Measurements from ENCODE around the gene COL19A1. TPM values are rescaled to one million over a fixed set of nuclear protein-coding genes. Genes with fewer than 3 reads are reported as not detected.
"Not testable (repeated sequence)": the region's sequence is repeated elsewhere in the genome, so short reads cannot be mapped to it uniquely, and the experiment has no call there.

The COL19A1 gene
- total RNA-seq, 3 donors from 2014 or later, result 0.15 to 0.66 TPM; not detected in 1

GRCh38 chr6:69914015-69914485, 47.7 kb downstream of the COL19A1 start:
- H3K9me3 ChIP-seq, result no peaks in the 10 kb centered on the region
- TF ChIP-seq POLR2A (IDR thresholded peaks at IDR 0.05) (no peak), POLR2AphosphoS5 (IDR thresholded peaks at IDR 0.05) (no peak)
- TF ChIP-seq, protein P1, sequence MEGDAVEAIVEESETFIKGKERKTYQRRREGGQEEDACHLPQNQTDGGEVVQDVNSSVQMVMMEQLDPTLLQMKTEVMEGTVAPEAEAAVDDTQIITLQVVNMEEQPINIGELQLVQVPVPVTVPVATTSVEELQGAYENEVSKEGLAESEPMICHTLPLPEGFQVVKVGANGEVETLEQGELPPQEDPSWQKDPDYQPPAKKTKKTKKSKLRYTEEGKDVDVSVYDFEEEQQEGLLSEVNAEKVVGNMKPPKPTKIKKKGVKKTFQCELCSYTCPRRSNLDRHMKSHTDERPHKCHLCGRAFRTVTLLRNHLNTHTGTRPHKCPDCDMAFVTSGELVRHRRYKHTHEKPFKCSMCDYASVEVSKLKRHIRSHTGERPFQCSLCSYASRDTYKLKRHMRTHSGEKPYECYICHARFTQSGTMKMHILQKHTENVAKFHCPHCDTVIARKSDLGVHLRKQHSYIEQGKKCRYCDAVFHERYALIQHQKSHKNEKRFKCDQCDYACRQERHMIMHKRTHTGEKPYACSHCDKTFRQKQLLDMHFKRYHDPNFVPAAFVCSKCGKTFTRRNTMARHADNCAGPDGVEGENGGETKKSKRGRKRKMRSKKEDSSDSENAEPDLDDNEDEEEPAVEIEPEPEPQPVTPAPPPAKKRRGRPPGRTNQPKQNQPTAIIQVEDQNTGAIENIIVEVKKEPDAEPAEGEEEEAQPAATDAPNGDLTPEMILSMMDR (IDR thresholded peaks at IDR 0.05), result no peak
- H3K27me3 ChIP-seq, result no peaks in the 10 kb centered on the region
- no peaks in the 10 kb centered on the region for H3K4me1 ChIP-seq
- no peak for DNase-seq (ENCODE audit: low spot score in 2 of 2)
- no peak overlapping the region for H3K27ac ChIP-seq
- intact Hi-C loops (cut with DNase I; ENCODE audit: low total_unique reads), result no loop called here
- H3K36me3 ChIP-seq, result no peaks in the 10 kb centered on the region
- no peak overlapping the region for H3K4me3 ChIP-seq

DNA sequence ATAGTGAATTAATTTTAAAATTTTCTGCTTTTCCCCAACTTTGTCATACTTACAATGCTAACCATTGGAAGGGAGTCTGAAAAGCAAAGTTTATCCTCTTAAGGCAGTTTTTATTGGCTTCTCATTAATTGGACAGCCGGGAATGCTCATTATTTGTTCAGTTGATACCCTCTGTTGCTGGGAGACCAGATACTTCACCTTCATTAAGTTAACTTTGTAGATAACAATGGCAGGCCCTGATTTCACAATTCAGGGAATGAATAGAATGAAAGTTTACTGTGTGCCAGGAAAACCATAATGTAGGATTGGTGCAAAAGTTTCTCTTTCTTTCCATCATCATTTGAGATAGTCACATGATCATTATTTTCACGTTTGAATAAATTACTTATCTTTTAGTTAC, 49.0 kb downstream of the COL19A1 start:
- Histone ChIP-seq H3K4me1 (no peaks in the 10 kb centered on the region), H3K27ac (no peak overlapping the region), H3K4me3 (no peak overlapping the region), H3K27me3 (no peaks in the 10 kb centered on the region), H3K36me3 (no peaks in the 10 kb centered on the region), H3K9me3 (no peaks in the 10 kb centered on the region)
- DNase-seq (ENCODE audit: low spot score in 2 of 2), result no peak
- intact Hi-C loops (cut with DNase I; ENCODE audit: low total_unique reads), result loop anchor here (5.0 kb wide), 1 partner anchor 823 kb away; no protein-coding TSS in a partner anchor
- TF ChIP-seq POLR2A (IDR thresholded peaks at IDR 0.05) (no peak), POLR2AphosphoS5 (IDR thresholded peaks at IDR 0.05) (no peak)
- TF ChIP-seq, protein P1 (IDR thresholded peaks at IDR 0.05), result no peak

DNA sequence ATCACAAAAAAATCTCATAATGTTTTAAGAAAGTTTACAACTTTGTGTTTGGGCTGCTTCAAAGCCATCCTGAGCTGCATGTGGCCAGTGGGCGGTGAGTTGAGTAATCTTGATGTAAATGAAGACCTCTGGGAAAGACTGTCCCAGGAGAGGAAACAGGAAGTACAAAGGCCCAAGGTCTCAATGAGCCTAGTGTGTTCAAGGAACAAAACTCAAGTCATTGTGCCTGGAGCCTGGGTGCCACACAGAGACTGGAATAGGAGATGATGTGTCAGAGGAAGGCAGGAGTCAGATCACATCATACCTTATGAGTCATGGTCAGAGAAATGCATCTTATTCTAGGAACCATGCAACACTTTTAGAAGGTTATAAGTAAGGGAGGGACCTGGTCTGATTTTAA, 51.5 kb downstream of the COL19A1 start:
- H3K27me3 ChIP-seq, result no peaks in the 10 kb centered on the region
- no peaks in the 10 kb centered on the region for H3K36me3 ChIP-seq
- H3K27ac ChIP-seq, result no peak overlapping the region
- DNase-seq (ENCODE audit: low spot score in 2 of 2), result no peak
- intact Hi-C loops (cut with DNase I; ENCODE audit: low total_unique reads), result loop anchor here (5.0 kb wide), 1 partner anchor 826 kb away; no protein-coding TSS in a partner anchor
- no peak overlapping the region for H3K4me3 ChIP-seq
- no peaks in the 10 kb centered on the region for H3K4me1 ChIP-seq
- no peaks in the 10 kb centered on the region for H3K9me3 ChIP-seq
- TF ChIP-seq, protein P1 (IDR thresholded peaks at IDR 0.05), result no peak
- TF ChIP-seq POLR2A (IDR thresholded peaks at IDR 0.05) (no peak), POLR2AphosphoS5 (IDR thresholded peaks at IDR 0.05) (no peak)

DNA sequence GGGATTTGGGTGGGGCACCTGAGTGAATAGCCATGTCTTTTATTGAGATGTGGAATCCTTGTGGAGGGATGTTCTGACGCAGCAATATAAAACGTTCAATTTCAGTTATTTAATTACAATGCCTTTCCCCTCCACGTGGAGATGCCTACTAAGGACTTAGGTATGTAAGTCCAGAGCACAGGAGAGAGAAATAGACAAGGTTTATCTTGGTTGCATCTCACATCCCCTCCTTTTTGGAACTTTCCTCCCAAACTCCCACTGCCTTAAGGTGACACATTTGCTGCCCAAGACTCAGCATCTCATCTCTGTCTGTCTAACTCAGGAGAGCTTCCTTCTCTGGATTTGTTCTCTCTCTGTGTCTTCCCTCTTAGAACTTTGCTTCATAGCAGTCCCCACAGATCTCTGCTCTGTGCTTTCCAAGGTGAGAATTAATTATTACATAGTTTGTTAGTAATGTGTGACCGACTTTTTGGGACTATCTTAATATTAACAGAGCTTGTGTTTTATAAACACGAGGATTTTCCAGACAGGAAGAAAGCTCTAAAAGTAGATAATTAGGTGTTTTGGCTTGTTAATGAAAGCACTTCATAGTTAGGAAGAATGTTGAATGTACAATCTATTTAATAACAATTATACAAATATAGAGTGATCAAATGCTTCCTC, 52.6 kb downstream of the COL19A1 start:
- DNase-seq (ENCODE audit: low spot score in 2 of 2), result no peak
- no peaks in the 10 kb centered on the region for H3K27me3 ChIP-seq
- no peak for TF ChIP-seq POLR2AphosphoS5 (IDR thresholded peaks at IDR 0.05)
- no peak for TF ChIP-seq POLR2A (IDR thresholded peaks at IDR 0.05)
- TF ChIP-seq, protein P1 (IDR thresholded peaks at IDR 0.05), result no peak
- intact Hi-C loops (cut with DNase I; ENCODE audit: low total_unique reads), result loop anchor here (5.0 kb wide), 1 partner anchor 827 kb away; no protein-coding TSS in a partner anchor
- no peak overlapping the region for H3K27ac ChIP-seq
- no peaks in the 10 kb centered on the region for H3K36me3 ChIP-seq
- no peaks in the 10 kb centered on the region for H3K9me3 ChIP-seq
- no peak overlapping the region for H3K4me3 ChIP-seq
- H3K4me1 ChIP-seq, result no peaks in the 10 kb centered on the region

DNA sequence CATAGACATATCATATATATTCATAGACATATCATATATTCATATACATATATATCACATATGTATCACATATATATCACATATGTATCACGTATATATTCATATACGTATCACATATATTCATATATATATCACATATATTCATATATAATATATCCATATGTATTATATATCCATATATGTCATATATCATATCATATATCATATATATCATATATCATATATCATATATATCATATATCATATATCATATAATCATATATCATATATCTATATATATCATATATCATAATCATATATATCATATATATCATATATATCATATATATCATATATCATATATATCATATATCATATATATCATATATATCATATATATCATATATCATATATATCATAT, 54.7 kb downstream of the COL19A1 start:
- intact Hi-C loops (cut with DNase I; ENCODE audit: low total_unique reads); H3K4me3 ChIP-seq; H3K27me3 ChIP-seq; H3K4me1 ChIP-seq; DNase-seq (ENCODE audit: low spot score in 2 of 2); H3K9me3 ChIP-seq; H3K36me3 ChIP-seq; H3K27ac ChIP-seq: not testable (repeated sequence)

- intact Hi-C loops (cut with DNase I; ENCODE audit: low total_unique reads); DNase-seq (ENCODE audit: low spot score in 2 of 2); H3K4me3 ChIP-seq; H3K27me3 ChIP-seq; H3K27ac ChIP-seq; H3K9me3 ChIP-seq; H3K36me3 ChIP-seq; H3K4me1 ChIP-seq: not testable (repeated sequence)
These were observed 55.3 kb downstream of the COL19A1 start for GRCh38 chr6:69921611-69922010.

Data from breast epithelium (tissue), 4 donors.